MV-4-11 (cell line): ENCODE results near the gene G6PD.
"Not testable (repeated sequence)": the region's sequence is repeated elsewhere in the genome, so short reads cannot be mapped to it uniquely, and the experiment has no call there.

Experiments used
- DNase-seq: peaks from one replicate; lab custom pipeline; 2025; lab: John Stamatoyannopoulos, UW

The G6PD gene

GRCh38 chrX:154515090-154515965, 31.3 kb downstream of the G6PD start:
- DNase-seq: no peak

GRCh38 chrX:154513716-154514115, 32.9 kb downstream of the G6PD start:
- no peak for DNase-seq

GRCh38 chrX:154512879-154513553, 33.6 kb downstream of the G6PD start:
- DNase-seq: no peak

- no peak for DNase-seq
Measured at GRCh38 chrX:154511761-154512160, 34.9 kb downstream of the G6PD start.

GRCh38 chrX:154509455-154509854, 37.2 kb downstream of the G6PD start:
- no peak for DNase-seq

GRCh38 chrX:154508384-154508745, 38.3 kb downstream of the G6PD start:
- no peak for DNase-seq

- DNase-seq: no peak
Measured at GRCh38 chrX:154507673-154508383, 38.8 kb downstream of the G6PD start.

GRCh38 chrX:154506483-154507332, 39.9 kb downstream of the G6PD start:
- DNase-seq: no peak

- peak; percentile 62 for DNase-seq
Measured at GRCh38 chrX:154505734-154506133, 40.9 kb downstream of the G6PD start.

GRCh38 chrX:154502989-154503388, 43.7 kb downstream of the G6PD start:
- DNase-seq: no peak

GRCh38 chrX:154502098-154502497, 44.5 kb downstream of the G6PD start:
- DNase-seq: no peak

GRCh38 chrX:154501423-154501822, 45.2 kb downstream of the G6PD start:
- DNase-seq: not testable (repeated sequence)

GRCh38 chrX:154496591-154497137, 50.0 kb downstream of the G6PD start:
- DNase-seq: not testable (repeated sequence)

- no peak for DNase-seq
Measured at GRCh38 chrX:154495472-154495922, 51.1 kb downstream of the G6PD start.

GRCh38 chrX:154494715-154495114, 51.9 kb downstream of the G6PD start:
- no peak for DNase-seq

- peak; percentile 88 for DNase-seq
Measured at GRCh38 chrX:154490414-154491083, 56.1 kb downstream of the G6PD start, which contains the start of gene SLC10A3. SLC10A3 (minus strand) TSS chrX:154490629; CDS start chrX:154488940, 1,689 bp downstream.

- DNase-seq: no peak
Measured at GRCh38 chrX:154490021-154490413, 56.6 kb downstream of the G6PD start.

GRCh38 chrX:154489182-154489581, 57.5 kb downstream of the G6PD start:
- DNase-seq: no peak

- no peak for DNase-seq
Measured at GRCh38 chrX:154488336-154489075, 58.1 kb downstream of the G6PD start.
